Vagina (tissue), 2 donors: ENCODE measurements around the gene TTLL11.

Experiments
- POLR2A ChIP-seq, 2 donors: fragments of 450-650 bp; IDR thresholded peaks; one replicate each; pipeline ENCODE4 v1.6.1; 2017; ENCODE audit warnings: antibody characterized with exemption in 2 of 2, mild to moderate bottlenecking in 2 of 2, moderate library complexity in 2 of 2
- TF ChIP-seq, protein P1 (sequence below), 3 experiments: fragments of 450-650 bp in 2 of 3; fragments of 200-600 bp in 1 of 3; sonication (generic) in 1 of 3; IDR thresholded peaks; one replicate each; pipeline ENCODE4 v1.5.1; 2017 to 2019; ENCODE audit warnings: antibody characterized with exemption in 3 of 3, mild to moderate bottlenecking in 2 of 3, moderate library complexity in 2 of 3

DNA sequence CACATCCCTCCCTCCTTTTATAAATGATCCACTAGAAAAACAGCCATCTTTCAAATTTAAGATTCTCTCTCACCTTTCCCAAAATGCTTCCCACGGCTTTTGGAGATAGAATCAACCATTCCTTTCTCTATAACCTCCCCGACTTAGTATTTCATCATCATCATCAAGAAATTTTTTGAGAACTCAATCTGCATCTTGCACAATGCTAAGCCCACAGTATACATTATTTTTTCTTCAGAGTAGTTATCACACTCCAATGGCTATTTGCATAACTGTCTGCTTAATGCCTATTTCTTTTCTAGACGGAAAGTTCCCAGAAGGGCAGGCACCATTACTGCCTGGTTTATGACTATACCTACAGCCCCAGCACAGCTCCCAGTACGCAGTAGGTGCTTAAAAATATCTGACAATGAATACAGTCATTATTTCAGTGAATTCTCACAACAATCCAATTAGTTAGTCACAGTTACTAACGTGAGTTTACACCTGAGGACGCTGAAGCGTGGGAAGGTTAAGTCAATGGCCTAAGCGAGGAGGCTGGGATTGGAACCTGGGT is 212.7 kb downstream of the TTLL11 start:
- no peak for TF ChIP-seq POLR2A (IDR thresholded peaks at IDR 0.05)
- TF ChIP-seq, protein P1, sequence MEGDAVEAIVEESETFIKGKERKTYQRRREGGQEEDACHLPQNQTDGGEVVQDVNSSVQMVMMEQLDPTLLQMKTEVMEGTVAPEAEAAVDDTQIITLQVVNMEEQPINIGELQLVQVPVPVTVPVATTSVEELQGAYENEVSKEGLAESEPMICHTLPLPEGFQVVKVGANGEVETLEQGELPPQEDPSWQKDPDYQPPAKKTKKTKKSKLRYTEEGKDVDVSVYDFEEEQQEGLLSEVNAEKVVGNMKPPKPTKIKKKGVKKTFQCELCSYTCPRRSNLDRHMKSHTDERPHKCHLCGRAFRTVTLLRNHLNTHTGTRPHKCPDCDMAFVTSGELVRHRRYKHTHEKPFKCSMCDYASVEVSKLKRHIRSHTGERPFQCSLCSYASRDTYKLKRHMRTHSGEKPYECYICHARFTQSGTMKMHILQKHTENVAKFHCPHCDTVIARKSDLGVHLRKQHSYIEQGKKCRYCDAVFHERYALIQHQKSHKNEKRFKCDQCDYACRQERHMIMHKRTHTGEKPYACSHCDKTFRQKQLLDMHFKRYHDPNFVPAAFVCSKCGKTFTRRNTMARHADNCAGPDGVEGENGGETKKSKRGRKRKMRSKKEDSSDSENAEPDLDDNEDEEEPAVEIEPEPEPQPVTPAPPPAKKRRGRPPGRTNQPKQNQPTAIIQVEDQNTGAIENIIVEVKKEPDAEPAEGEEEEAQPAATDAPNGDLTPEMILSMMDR (IDR thresholded peaks at IDR 0.05): no peak
